A549 treated with AZD9567 at 1 μM for 4 hours (cell line): Measurements from ENCODE around the gene GNG8. TPM values are rescaled to one million over a fixed set of nuclear protein-coding genes. Genes with fewer than 3 reads are reported as not detected.

ENCODE experiments used
- total RNA-seq: library from RNA; stranded (reverse); fragments of 200-300 nt; extraction: Qiagen RNA extraction; gene quantifications from 5 replicates; pipeline ENCODE4 v1.2.3, GENCODE V29; 2022; ENCODE audit not compliant: insufficient read depth

The GNG8 gene
- total RNA-seq: not detected in 5 replicates

GRCh38 chr19:46635920-46636761, at the start of gene GNG8:
GNG8 (minus strand) TSS chr19:46636202; CDS start chr19:46634682, 1,520 bp downstream.

GRCh38 chr19:46661020-46661731, 25.2 kb upstream of the GNG8 start, which contains the start of gene DACT3:
DACT3 (minus strand) TSS chr19:46661182; CDS start chr19:46661064, 118 bp downstream.

GRCh38 chr19:46624958-46625661, 10.9 kb downstream of the GNG8 start, which contains the start of gene PTGIR:
PTGIR (minus strand) TSS chr19:46625089; CDS start chr19:46624225, 864 bp downstream.

GRCh38 chr19:46601318-46602224, 34.4 kb downstream of the GNG8 start, which contains the start of gene CALM3:
CALM3 (plus strand) TSS chr19:46601330; CDS start chr19:46601435, 105 bp downstream.

Other genes starting within 250 kb of the GNG8 start
- gene CCDC8, start 222.6 kb downstream of the GNG8 start, total RNA-seq: not detected in 5 replicates
- not detected in 5 replicates for gene PNMA8C, start 207.3 kb downstream of the GNG8 start, total RNA-seq
- gene PNMA8A, start 164.6 kb downstream of the GNG8 start, total RNA-seq: 6.4 to 9.7 TPM (median 8.7 TPM) in 5 replicates
- gene PNMA8B, start 140.3 kb downstream of the GNG8 start, total RNA-seq: not detected in 5 replicates
- gene CALM3, start 34.9 kb downstream of the GNG8 start, total RNA-seq: 230 to 253 TPM (median 235 TPM) in 5 replicates
- gene PTGIR, start 11.1 kb downstream of the GNG8 start, total RNA-seq: 0.03 to 0.06 TPM in 2 of 5 replicates, not detected in the others
- 0.30 to 0.47 TPM (median 0.37 TPM) in 4 of 5 replicates, not detected in the other for gene DACT3, start 25.0 kb upstream of the GNG8 start, total RNA-seq
- gene PRKD2, start 80.9 kb upstream of the GNG8 start, total RNA-seq: 26.9 to 29.3 TPM (median 27.8 TPM) in 5 replicates
- 17.0 to 25.5 TPM (median 21.9 TPM) in 5 replicates for gene FKRP, start 109.9 kb upstream of the GNG8 start, total RNA-seq
- 82.8 to 95.1 TPM (median 90.4 TPM) in 5 replicates for gene STRN4, start 110.2 kb upstream of the GNG8 start, total RNA-seq
- gene SLC1A5, start 152.4 kb upstream of the GNG8 start, total RNA-seq: 210 to 260 TPM (median 225 TPM) in 5 replicates
- gene AP2S1, start 214.6 kb upstream of the GNG8 start, total RNA-seq: 236 to 325 TPM (median 314 TPM) in 5 replicates
- gene ARHGAP35, start 224.8 kb upstream of the GNG8 start, total RNA-seq: 22.9 to 31.9 TPM (median 27.1 TPM) in 5 replicates